ES-I3 (cell line): Measurements from ENCODE around the gene ALDH4A1.
"Not testable (repeated sequence)": the region's sequence is repeated elsewhere in the genome, so short reads cannot be mapped to it uniquely, and the experiment has no call there.

Experiments
- H3K36me3 ChIP-seq: 2 replicates; pipeline ENCODE4 v1.6.1; 2013; ENCODE audit warnings: mild to moderate bottlenecking, low read length, control low read depth, moderate library complexity; ENCODE audit not compliant: insufficient read depth
- H3K4me1 ChIP-seq: 2 replicates; pipeline ENCODE4 v1.6.1; 2013; ENCODE audit warnings: mild to moderate bottlenecking, control low read depth, low read length; ENCODE audit not compliant: insufficient read depth
- H3K9ac ChIP-seq: 2 replicates; pipeline ENCODE4 v1.6.1; 2013; ENCODE audit warnings: low read depth, mild to moderate bottlenecking, low read length, moderate library complexity
- H3K9me3 ChIP-seq: 2 replicates; pipeline ENCODE4 v1.6.1; 2013; ENCODE audit warnings: mild to moderate bottlenecking, low read length, moderate library complexity; ENCODE audit not compliant: control insufficient read depth, insufficient read depth

Gene ALDH4A1

GRCh38 chr1:18901952-18902522, 318 bp downstream of the ALDH4A1 start:
- no peaks in the 10 kb centered on the region for H3K4me1 ChIP-seq
- H3K36me3 ChIP-seq = no peaks in the 10 kb centered on the region; the same call in 1 of the 2 replicates
- H3K9me3 ChIP-seq = no peaks in the 10 kb centered on the region
- peak overlapping the region; percentile 63 for H3K9ac ChIP-seq

- no peaks in the 10 kb centered on the region for H3K4me1 ChIP-seq
- H3K9ac ChIP-seq = peak overlapping the region; percentile 63; the same call in 1 of the 2 replicates
- H3K9me3 ChIP-seq = no peaks in the 10 kb centered on the region
- H3K36me3 ChIP-seq = no peaks in the 10 kb centered on the region; the same call in 1 of the 2 replicates
Measured at GRCh38 chr1:18901147-18901951, 1.0 kb downstream of the ALDH4A1 start.

GRCh38 chr1:18900303-18900841, 2.0 kb downstream of the ALDH4A1 start:
- Histone ChIP-seq H3K4me1 (no peaks in the 10 kb centered on the region), H3K9ac (no peak overlapping the region), H3K9me3 (no peaks in the 10 kb centered on the region), H3K36me3 (no peaks in the 10 kb centered on the region; the same call in 1 of the 2 replicates)

GRCh38 chr1:18899363-18900049, 2.8 kb downstream of the ALDH4A1 start:
- Histone ChIP-seq H3K36me3 (no peaks in the 10 kb centered on the region; the same call in 1 of the 2 replicates), H3K4me1 (no peaks in the 10 kb centered on the region), H3K9me3 (no peaks in the 10 kb centered on the region), H3K9ac (no peak overlapping the region)

GRCh38 chr1:18898567-18898966, 3.8 kb downstream of the ALDH4A1 start:
- Histone ChIP-seq H3K4me1 (no peaks in the 10 kb centered on the region), H3K9ac (no peak overlapping the region), H3K9me3 (no peaks in the 10 kb centered on the region), H3K36me3 (no peaks in the 10 kb centered on the region; the same call in 1 of the 2 replicates)

- H3K9me3 ChIP-seq = no peaks in the 10 kb centered on the region
- no peaks in the 10 kb centered on the region; the same call in 1 of the 2 replicates for H3K36me3 ChIP-seq
- H3K4me1 ChIP-seq = no peaks in the 10 kb centered on the region
- no peak overlapping the region for H3K9ac ChIP-seq
Measured at GRCh38 chr1:18895317-18895716, 7.0 kb downstream of the ALDH4A1 start.

DNA sequence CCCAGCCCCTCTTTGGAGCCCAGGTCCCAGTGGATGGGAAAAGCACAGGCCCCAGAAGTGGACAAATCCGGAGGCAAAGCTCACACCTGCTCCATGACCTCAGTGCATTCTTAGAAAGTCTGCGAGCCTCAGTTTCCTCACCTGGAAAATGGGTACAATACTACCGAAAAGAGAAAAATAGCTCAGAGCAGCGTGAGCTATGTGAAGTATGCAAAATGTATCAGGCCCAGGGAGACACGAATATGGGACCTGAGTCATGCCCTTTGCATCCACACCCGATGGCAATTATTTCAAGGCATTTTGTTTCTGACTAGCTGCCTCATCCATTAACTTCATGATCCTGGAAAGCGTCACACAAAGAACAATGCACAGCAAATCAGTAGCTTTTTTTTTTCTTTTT, 9.2 kb downstream of the ALDH4A1 start:
- Histone ChIP-seq H3K36me3 (no peaks in the 10 kb centered on the region; the same call in 1 of the 2 replicates), H3K9me3 (no peaks in the 10 kb centered on the region), H3K4me1 (no peaks in the 10 kb centered on the region), H3K9ac (no peak overlapping the region)

DNA sequence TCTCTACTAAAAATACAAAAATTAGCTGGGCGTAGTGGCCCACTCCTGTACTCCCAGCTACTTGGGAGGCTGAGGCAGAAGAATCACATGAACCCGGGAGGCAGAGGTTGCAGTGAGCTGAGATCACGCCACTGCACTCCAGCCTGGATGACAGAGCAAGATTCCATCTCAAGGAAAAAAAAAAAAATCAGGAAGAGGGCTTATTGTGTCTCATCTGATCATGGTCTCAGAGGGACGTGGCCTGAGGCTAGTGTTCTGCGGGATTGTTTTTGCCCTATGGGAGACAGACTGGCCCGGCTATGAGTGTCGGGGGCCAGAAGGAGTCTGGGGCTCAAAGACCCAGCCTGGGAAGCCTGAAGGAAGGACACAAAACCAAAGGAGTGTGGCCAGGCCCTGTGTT, 10.5 kb downstream of the ALDH4A1 start:
- H3K36me3 ChIP-seq, H3K9me3 ChIP-seq, H3K4me1 ChIP-seq, H3K9ac ChIP-seq: not testable (repeated sequence)

DNA sequence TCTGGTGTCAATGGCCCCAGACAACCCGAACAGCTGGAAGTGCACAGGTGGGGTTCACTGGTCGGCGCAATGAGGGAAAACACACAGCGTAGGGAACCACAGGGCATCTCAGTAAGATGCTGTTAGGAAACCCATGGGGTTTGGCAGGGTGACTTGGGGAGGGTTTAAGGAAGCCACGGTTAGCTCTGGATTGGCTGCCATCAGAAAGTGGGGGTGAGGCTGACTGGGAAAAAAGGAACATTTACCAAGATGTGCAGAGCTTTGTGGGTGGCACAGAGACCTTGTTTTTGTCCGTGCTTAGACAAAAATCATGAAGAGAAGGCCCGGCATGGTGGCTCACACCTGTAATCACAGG, 11.0 kb downstream of the ALDH4A1 start:
- Histone ChIP-seq H3K9me3 (no peaks in the 10 kb centered on the region), H3K36me3 (no peaks in the 10 kb centered on the region; the same call in 1 of the 2 replicates), H3K4me1 (no peaks in the 10 kb centered on the region), H3K9ac (no peak overlapping the region)

GRCh38 chr1:18890706-18891425, 11.5 kb downstream of the ALDH4A1 start:
- no peaks in the 10 kb centered on the region; the same call in 1 of the 2 replicates for H3K36me3 ChIP-seq
- no peak overlapping the region for H3K9ac ChIP-seq
- no peaks in the 10 kb centered on the region for H3K4me1 ChIP-seq
- H3K9me3 ChIP-seq = no peaks in the 10 kb centered on the region

DNA sequence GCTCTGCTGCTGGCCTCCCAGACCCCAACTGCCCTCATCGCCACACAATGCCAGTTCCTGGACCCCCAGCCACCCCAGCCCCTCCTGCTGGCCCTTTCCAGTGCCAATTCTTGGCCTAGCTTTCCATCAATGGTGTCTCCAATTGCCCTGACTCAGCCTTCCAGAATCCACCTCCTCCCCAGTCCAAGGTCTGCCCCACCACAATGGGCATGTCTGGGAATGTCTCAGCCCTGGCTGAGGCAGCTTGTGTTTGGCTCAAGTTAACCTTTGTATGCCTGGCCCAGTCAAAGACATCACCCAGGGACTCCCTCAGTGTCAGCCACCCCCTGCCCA, 16.4 kb downstream of the ALDH4A1 start:
- Histone ChIP-seq H3K4me1 (no peaks in the 10 kb centered on the region), H3K9me3 (no peaks in the 10 kb centered on the region), H3K36me3 (no peaks in the 10 kb centered on the region; the same call in 1 of the 2 replicates), H3K9ac (no peak overlapping the region)

GRCh38 chr1:18885311-18886002, 16.9 kb downstream of the ALDH4A1 start:
- H3K9ac ChIP-seq = no peak overlapping the region
- H3K9me3 ChIP-seq = no peaks in the 10 kb centered on the region
- H3K36me3 ChIP-seq = no peaks in the 10 kb centered on the region; the same call in 1 of the 2 replicates
- H3K4me1 ChIP-seq = no peaks in the 10 kb centered on the region

GRCh38 chr1:18884727-18885126, 17.6 kb downstream of the ALDH4A1 start:
- Histone ChIP-seq H3K9ac (no peak overlapping the region), H3K36me3 (no peaks in the 10 kb centered on the region; the same call in 1 of the 2 replicates), H3K4me1 (no peaks in the 10 kb centered on the region)

DNA sequence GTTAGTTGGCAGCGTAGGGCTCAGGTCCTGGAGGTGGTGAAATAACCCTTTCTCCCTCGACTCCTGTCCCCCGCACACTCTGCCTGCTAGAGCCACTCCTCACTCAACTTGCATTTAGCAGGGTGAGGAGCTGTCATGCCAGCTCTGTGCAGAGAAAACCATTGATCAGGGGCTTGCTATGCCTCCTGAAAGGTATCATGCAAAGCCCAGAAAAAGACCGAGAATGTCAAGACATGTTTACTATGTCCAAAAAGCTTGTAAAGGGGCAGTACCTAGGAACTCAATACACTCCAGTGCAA, 18.0 kb downstream of the ALDH4A1 start:
- Histone ChIP-seq H3K9ac (no peak overlapping the region), H3K9me3 (no peaks in the 10 kb centered on the region), H3K4me1 (no peaks in the 10 kb centered on the region), H3K36me3 (no peaks in the 10 kb centered on the region; the same call in 1 of the 2 replicates)

More at GRCh38 chr1:18884727-18885126, 17.6 kb downstream of the ALDH4A1 start:
- H3K9me3 ChIP-seq = no peaks in the 10 kb centered on the region
